GM21737 (cell line): ENCODE data around the gene PAPOLB.

Experiments used
- ATAC-seq: cut with Tn5 transposase; IDR thresholded peaks from one replicate; pipeline ENCODE4 v1.9.1; 2021; ENCODE audit warnings: mild to moderate bottlenecking, moderate library complexity; ENCODE audit not compliant: unreplicated experiment

The PAPOLB gene

GRCh38 chr7:4842319-4843064, 19.3 kb downstream of the PAPOLB start:
- ATAC-seq, result no peak

GRCh38 chr7:4841836-4842235, 20.0 kb downstream of the PAPOLB start:
- no peak for ATAC-seq

GRCh38 chr7:4841007-4841784, 20.6 kb downstream of the PAPOLB start:
- no peak for ATAC-seq

- no peak for ATAC-seq
Observed at GRCh38 chr7:4840079-4840501, 21.7 kb downstream of the PAPOLB start.

GRCh38 chr7:4838626-4839334, 23.1 kb downstream of the PAPOLB start:
- no peak for ATAC-seq

GRCh38 chr7:4837803-4838625, 23.8 kb downstream of the PAPOLB start:
- no peak for ATAC-seq

- ATAC-seq, result no peak
Observed at GRCh38 chr7:4837041-4837802, 24.6 kb downstream of the PAPOLB start.

- ATAC-seq, result no peak
Observed at GRCh38 chr7:4836206-4836661, 25.6 kb downstream of the PAPOLB start.

GRCh38 chr7:4835398-4836205, 26.2 kb downstream of the PAPOLB start:
- no peak for ATAC-seq

GRCh38 chr7:4834601-4835397, 27.0 kb downstream of the PAPOLB start:
- no peak for ATAC-seq

GRCh38 chr7:4833691-4834600, 27.9 kb downstream of the PAPOLB start:
- ATAC-seq, result no peak

- no peak for ATAC-seq
Observed at GRCh38 chr7:4833176-4833575, 28.7 kb downstream of the PAPOLB start.

GRCh38 chr7:4832711-4833110, 29.1 kb downstream of the PAPOLB start:
- ATAC-seq, result no peak

GRCh38 chr7:4831723-4832495, 29.9 kb downstream of the PAPOLB start:
- ATAC-seq, result no peak

GRCh38 chr7:4830176-4830575, 31.7 kb downstream of the PAPOLB start:
- no peak for ATAC-seq

- no peak for ATAC-seq
Observed at GRCh38 chr7:4828720-4829383, 33.0 kb downstream of the PAPOLB start.
